Fibroblast of villous mesenchyme (primary cell): ENCODE measurements around the gene ADAMTS3. TPM values are rescaled to one million over a fixed set of nuclear protein-coding genes. Genes with fewer than 3 reads are reported as not detected.
"Not testable (repeated sequence)": the region's sequence is repeated elsewhere in the genome, so short reads cannot be mapped to it uniquely, and the experiment has no call there.

Source experiments
- DNase-seq: peaks from one replicate; pipeline ENCODE4 v3.0.0-alpha.2; 2010; ENCODE audit warnings: low read depth
- H3K4me3 ChIP-seq: 2 replicates; pipeline ENCODE4 v1.5.1; 2011; ENCODE audit warnings: low read depth, mild to moderate bottlenecking, low read length
- CTCF ChIP-seq: IDR thresholded peaks from 2 replicates; pipeline ENCODE4 v1.5.1; 2012; ENCODE audit warnings: low read depth, mild to moderate bottlenecking, low read length; ENCODE audit not compliant: insufficient read depth
- total RNA-seq: library from RNA; depleted of rRNA; stranded (reverse); fragments of >200 nt; gene quantifications from 2 replicates; pipeline ENCODE4 v1.2.3, GENCODE V29; 2012

ADAMTS3 gene
- total RNA-seq, 1 donor = 3.0 TPM

- no peak overlapping the region for H3K4me3 ChIP-seq
- TF ChIP-seq CTCF = no peak
Measured at GRCh38 chr4:72553540-72554337, 15.3 kb downstream of the ADAMTS3 start.

GRCh38 chr4:72552447-72552846, 16.6 kb downstream of the ADAMTS3 start:
- no peak for TF ChIP-seq CTCF
- no peak overlapping the region for H3K4me3 ChIP-seq
- DNase-seq = no peak

More at GRCh38 chr4:72553540-72554337, 15.3 kb downstream of the ADAMTS3 start:
- no peak for DNase-seq

GRCh38 chr4:72546456-72546855, 22.6 kb downstream of the ADAMTS3 start:
- no peak for TF ChIP-seq CTCF
- H3K4me3 ChIP-seq = no peak overlapping the region
- DNase-seq = no peak

GRCh38 chr4:72540694-72541093, 28.3 kb downstream of the ADAMTS3 start:
- not testable (repeated sequence) for H3K4me3 ChIP-seq, DNase-seq

GRCh38 chr4:72538006-72538405, 31.0 kb downstream of the ADAMTS3 start:
- DNase-seq = no peak
- no peak overlapping the region for H3K4me3 ChIP-seq
- TF ChIP-seq CTCF = no peak

- no peak for DNase-seq
- TF ChIP-seq CTCF = no peak
- H3K4me3 ChIP-seq = no peak overlapping the region
Measured at GRCh38 chr4:72536443-72536842, 32.6 kb downstream of the ADAMTS3 start.

GRCh38 chr4:72531768-72532290, 37.2 kb downstream of the ADAMTS3 start:
- H3K4me3 ChIP-seq = no peak overlapping the region
- no peak for DNase-seq
- TF ChIP-seq CTCF = no peak
